Endodermal cell (in vitro differentiated cells): ENCODE results near the gene OR7A10. TPM values are rescaled to one million over a fixed set of nuclear protein-coding genes. Genes with fewer than 3 reads are reported as not detected.

Experiments used
- DNase-seq: peaks from one replicate; pipeline ENCODE4 v3.0.0-alpha.2; 2017
- H3K27ac ChIP-seq: 2 replicates; pipeline ENCODE4 v1.5.1; 2013; ENCODE audit warnings: mild to moderate bottlenecking, low read depth, low read length, moderate library complexity
- H3K27me3 ChIP-seq: 2 replicates; pipeline ENCODE4 v1.6.1; 2013; ENCODE audit warnings: mild to moderate bottlenecking, low read length, moderate library complexity; ENCODE audit not compliant: insufficient read depth, control insufficient read depth, poor library complexity, severe bottlenecking
- H3K36me3 ChIP-seq: 2 replicates; pipeline ENCODE4 v1.7.0; 2013; ENCODE audit warnings: mild to moderate bottlenecking, low read length, moderate library complexity; ENCODE audit not compliant: control insufficient read depth, insufficient read depth
- H3K4me1 ChIP-seq: one replicate; pipeline ENCODE4 v1.7.0; 2013; ENCODE audit warnings: low read length; ENCODE audit not compliant: control insufficient read depth, insufficient read depth
- H3K4me3 ChIP-seq: 2 replicates; pipeline ENCODE4 v1.5.1; 2013; ENCODE audit warnings: mild to moderate bottlenecking, low read length, moderate library complexity
- H3K9ac ChIP-seq: 2 replicates; pipeline ENCODE4 v1.6.1; 2013; ENCODE audit warnings: mild to moderate bottlenecking, low read length, moderate library complexity; ENCODE audit not compliant: poor library complexity, severe bottlenecking; ENCODE audit errors: extremely low read depth
- H3K9me3 ChIP-seq: 2 replicates; pipeline ENCODE4 v1.6.1; 2013; ENCODE audit warnings: mild to moderate bottlenecking, low read length, moderate library complexity; ENCODE audit not compliant: control insufficient read depth
- H3K27ac Mint-ChIP-seq: 2 replicates; pipeline ENCODE4 v1.8.0; 2020; ENCODE audit warnings: mixed read lengths
- H3K27me3 Mint-ChIP-seq: 2 replicates; pipeline ENCODE4 v1.8.0; 2021; ENCODE audit warnings: mild to moderate bottlenecking, mixed read lengths; ENCODE audit not compliant: insufficient read depth
- H3K36me3 Mint-ChIP-seq: 2 replicates; pipeline ENCODE4 v1.8.0; 2020; ENCODE audit warnings: low read depth, mixed read lengths
- H3K4me1 Mint-ChIP-seq: 2 replicates; pipeline ENCODE4 v1.8.0; 2020; ENCODE audit warnings: mixed read lengths
- H3K4me3 Mint-ChIP-seq: 2 replicates; pipeline ENCODE4 v1.8.0; 2020; ENCODE audit warnings: mild to moderate bottlenecking, moderate library complexity, mixed read lengths
- H3K9me3 Mint-ChIP-seq: 2 replicates; pipeline ENCODE4 v1.8.0; 2020; ENCODE audit warnings: mild to moderate bottlenecking, mixed read lengths
- CTCF ChIP-seq: fragments of 200-600 bp; sonication (generic); conservative IDR thresholded peaks from 2 replicates; pipeline ENCODE4 v1.5.0; 2021; ENCODE audit warnings: antibody characterized with exemption, mild to moderate bottlenecking
- WGBS, 2 experiments: methylation state at CpG; one replicate each; pipeline versions ENCODE4 v1.1.5 to v1.1.7; 2013; ENCODE audit warnings: missing lambda C conversion rate in 2 of 2, mixed read lengths in 1 of 2; ENCODE audit not compliant: insufficient coverage in 1 of 2, insufficient read length in 1 of 2; 5-methylcytosine and 5-hydroxymethylcytosine counted together
- total RNA-seq, 2 donors: library from RNA; stranded (reverse); fragmentation: NEBNext Ultra II Directional in 1 of 2; extraction: Animal tissue kit (Norgen Biotek cat#: 25700) in 1 of 2; gene quantifications; 2 replicates in 1 of 2; 3 replicates in 1 of 2; pipeline ENCODE4 v1.2.1, GENCODE V29; 2021

OR7A10 gene
- total RNA-seq, 2 donors from 2014 or later = not detected

- H3K9ac ChIP-seq = no peak overlapping the region
- DNase-seq = no peak
- no peaks in the 10 kb centered on the region for H3K27me3 ChIP-seq
- no peaks in the 10 kb centered on the region for H3K27me3 Mint-ChIP-seq
- no peaks in the 10 kb centered on the region for H3K36me3 ChIP-seq
- no peak for TF ChIP-seq CTCF
- H3K9me3 Mint-ChIP-seq = peaks cover 83% of the 10 kb centered on the region
- H3K4me1 ChIP-seq = no peaks in the 10 kb centered on the region
- H3K27ac ChIP-seq = no peak overlapping the region
- H3K4me3 ChIP-seq = no peak overlapping the region
- H3K4me3 Mint-ChIP-seq = no peak overlapping the region
- H3K9me3 ChIP-seq = peaks cover 63% of the 10 kb centered on the region
- no peaks in the 10 kb centered on the region for H3K4me1 Mint-ChIP-seq
- WGBS, 2 experiments = 69 to 89% methylated on average over 3 to 6 of the region's 6 CpGs
- H3K36me3 Mint-ChIP-seq = no peaks in the 10 kb centered on the region
- H3K27ac Mint-ChIP-seq = no peak overlapping the region
Measured at GRCh38 chr19:14843578-14843977, 5.1 kb downstream of the OR7A10 start.

GRCh38 chr19:14843169-14843568 is 5.6 kb downstream of the OR7A10 start:
- Mint-ChIP-seq H3K4me1 (no peaks in the 10 kb centered on the region), H3K36me3 (no peaks in the 10 kb centered on the region), H3K9me3 (peaks cover 82% of the 10 kb centered on the region), H3K27ac (no peak overlapping the region), H3K4me3 (no peak overlapping the region), H3K27me3 (no peaks in the 10 kb centered on the region)
- WGBS, 2 experiments = 48 to 50% methylated on average over 2 of the region's 2 CpGs
- no peaks in the 10 kb centered on the region for H3K36me3 ChIP-seq
- peaks cover 65% of the 10 kb centered on the region for H3K9me3 ChIP-seq
- no peaks in the 10 kb centered on the region for H3K27me3 ChIP-seq
- DNase-seq = no peak
- no peak overlapping the region for H3K4me3 ChIP-seq
- no peak overlapping the region for H3K27ac ChIP-seq
- no peak for TF ChIP-seq CTCF
- H3K9ac ChIP-seq = no peak overlapping the region
- no peaks in the 10 kb centered on the region for H3K4me1 ChIP-seq

- Histone ChIP-seq H3K36me3 (no peaks in the 10 kb centered on the region), H3K4me3 (no peak overlapping the region), H3K4me1 (no peaks in the 10 kb centered on the region), H3K9me3 (peaks cover 81% of the 10 kb centered on the region), H3K27ac (no peak overlapping the region), H3K9ac (no peak overlapping the region), H3K27me3 (no peaks in the 10 kb centered on the region)
- 29% methylated on average over 1 of the region's 1 CpG; no CpG with 5 or more reads in 1 of the 2 experiments for WGBS, 2 experiments
- Mint-ChIP-seq H3K9me3 (peaks cover 94% of the 10 kb centered on the region), H3K27ac (no peak overlapping the region), H3K27me3 (no peaks in the 10 kb centered on the region), H3K4me3 (no peak overlapping the region), H3K36me3 (no peaks in the 10 kb centered on the region), H3K4me1 (no peaks in the 10 kb centered on the region)
- DNase-seq = no peak
- no peak for TF ChIP-seq CTCF
Measured at GRCh38 chr19:14840206-14840605, 8.5 kb downstream of the OR7A10 start.
